Keratinocyte (primary cell): Measurements from ENCODE around the gene WDR91. TPM values are rescaled to one million over a fixed set of nuclear protein-coding genes. Genes with fewer than 3 reads are reported as not detected.

ENCODE experiments used
- DNase-seq: peaks from one replicate; pipeline ENCODE4 v3.0.0-alpha.2; 2011; ENCODE audit warnings: low read depth, missing footprints, low spot score
- FAIRE-seq: peaks from 2 replicates; lab custom pipeline; 2011; peaks lifted over from hg19 to GRCh38; lab: Jason Lieb, UNC
- H2AFZ ChIP-seq: 2 replicates; pipeline ENCODE4 v1.6.0; 2012; ENCODE audit warnings: low read length, control low read depth, inconsistent platforms; ENCODE audit not compliant: control insufficient read depth
- H3K27ac ChIP-seq: 2 replicates; pipeline ENCODE4 v1.5.1; 2011; ENCODE audit warnings: low read length; ENCODE audit not compliant: control insufficient read depth, insufficient read depth
- H3K27me3 ChIP-seq: 3 replicates; pipeline ENCODE4 v1.6.0; 2011; ENCODE audit warnings: low read length; ENCODE audit not compliant: control insufficient read depth, insufficient read depth; ENCODE audit errors: extremely low read depth
- H3K36me3 ChIP-seq, 2 experiments: 2 replicates in 1 of 2; 3 replicates in 1 of 2; pipeline ENCODE4 v1.5.1; 2011; ENCODE audit warnings: low read length in 2 of 2, mild to moderate bottlenecking in 1 of 2; ENCODE audit not compliant: control insufficient read depth in 2 of 2, insufficient read depth in 2 of 2; ENCODE audit errors: extremely low read depth in 1 of 2
- H3K4me1 ChIP-seq: 3 replicates; pipeline ENCODE4 v1.5.1; 2011; ENCODE audit warnings: low read length; ENCODE audit not compliant: control insufficient read depth, insufficient read depth; ENCODE audit errors: extremely low read depth
- H3K4me2 ChIP-seq: 3 replicates; pipeline ENCODE4 v1.6.0; 2011; ENCODE audit warnings: low read depth, low read length; ENCODE audit not compliant: control insufficient read depth, insufficient read depth; ENCODE audit errors: extremely low read depth
- H3K4me3 ChIP-seq, 3 experiments: fragments of 200-600 bp in 1 of 3; sonication (generic) in 1 of 3; 2 replicates in 2 of 3; 3 replicates in 1 of 3; pipeline ENCODE4 v1.5.1; 2011 to 2016; ENCODE audit warnings: low read length in 3 of 3, mild to moderate bottlenecking in 3 of 3, control low read depth in 2 of 3, inconsistent platforms in 1 of 3, low read depth in 1 of 3, mixed read lengths in 1 of 3, mixed run types in 1 of 3, moderate library complexity in 1 of 3; ENCODE audit not compliant: control insufficient read depth in 2 of 3, insufficient read depth in 2 of 3; ENCODE audit errors: extremely low read depth in 1 of 3
- H3K79me2 ChIP-seq: 2 replicates; pipeline ENCODE4 v1.6.0; 2012; ENCODE audit warnings: low read length; ENCODE audit not compliant: control insufficient read depth, insufficient read depth
- H3K9ac ChIP-seq: 3 replicates; pipeline ENCODE4 v1.6.0; 2011; ENCODE audit warnings: low read length; ENCODE audit not compliant: control insufficient read depth, insufficient read depth; ENCODE audit errors: extremely low read depth
- H3K9me1 ChIP-seq: 3 replicates; pipeline ENCODE4 v1.6.0; 2011; ENCODE audit warnings: low read length; ENCODE audit not compliant: control insufficient read depth, insufficient read depth; ENCODE audit errors: extremely low read depth
- H3K9me3 ChIP-seq: 2 replicates; pipeline ENCODE4 v1.5.1; 2012; ENCODE audit warnings: low read depth, low read length; ENCODE audit not compliant: control insufficient read depth
- H4K20me1 ChIP-seq: 3 replicates; pipeline ENCODE4 v1.6.0; 2011; ENCODE audit warnings: low read length; ENCODE audit not compliant: control insufficient read depth, insufficient read depth; ENCODE audit errors: extremely low read depth
- EZH2 ChIP-seq: IDR thresholded peaks from one replicate; pipeline ENCODE4 v1.6.1; 2012; ENCODE audit warnings: inconsistent platforms, mild to moderate bottlenecking, low read length, moderate library complexity
- dilution Hi-C: fragments of 300-500 bp; cut with MboI; formaldehyde crosslinking; loops from one replicate; pipeline ENCODE4 v1.7.0; 2020; ENCODE audit warnings: low sequenced_read_pairs; ENCODE audit not compliant: extremely low pct_ligation_motif_present
- polyA plus RNA-seq, 5 experiments: library from polyadenylated mRNA; depleted of rRNA in 3 of 5; stranded (reverse) in 3 of 5; stranded (forward) in 1 of 5; unstranded in 1 of 5; fragments of >200 nt; gene quantifications; 1 replicate in 1 of 5; 2 replicates in 3 of 5; 3 replicates in 1 of 5; pipeline versions ENCODE4 v1.2.1 to v1.2.3, GENCODE V29; 2011 to 2012; ENCODE audit warnings: missing spikeins in 2 of 5, low read depth in 1 of 5, low replicate concordance in 1 of 5
- TF ChIP-seq, protein P1 (sequence below), 3 experiments: IDR thresholded peaks in 1 of 3; conservative IDR thresholded peaks in 1 of 3; optimal IDR thresholded peaks in 1 of 3; 2 replicates in 2 of 3; 3 replicates in 1 of 3; pipeline versions ENCODE3 to v1.5.1; 2011; ENCODE audit warnings: low read length in 3 of 3, mild to moderate bottlenecking in 3 of 3, moderate library complexity in 2 of 3, control low read depth in 1 of 3, inconsistent platforms in 1 of 3; ENCODE audit not compliant: insufficient read depth in 2 of 3; ENCODE audit errors: extremely low read depth in 1 of 3

WDR91 gene
- polyA plus RNA-seq, 1 donor (not counting 4 experiments of a cell fraction or from before 2014, with no cell fraction given) = 22.5 TPM

DNA sequence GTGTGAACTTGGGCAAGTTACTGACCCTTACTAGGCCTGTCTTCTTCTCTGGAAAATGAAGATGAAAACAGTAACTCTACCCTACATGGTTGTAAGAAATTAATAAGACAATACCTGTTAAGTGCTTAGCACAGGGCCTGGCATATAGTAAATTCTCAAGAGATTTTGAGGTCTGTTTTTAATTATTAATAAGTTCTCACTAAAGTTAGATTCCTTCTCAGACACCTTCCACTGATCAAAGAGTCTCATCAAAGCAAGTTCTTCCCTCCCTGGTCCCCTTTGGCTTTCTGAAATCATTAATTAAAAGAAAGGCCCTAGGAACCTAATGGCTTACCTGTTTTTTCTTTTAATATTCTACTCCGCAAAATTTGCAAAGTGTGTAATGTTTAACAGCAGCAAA is 58.9 kb downstream of the WDR91 start:
- dilution Hi-C loops = loop anchor here (25.0 kb wide), 1 partner anchor 165 kb away; the partner anchor contains the start of gene AGBL3
- FAIRE-seq = no peak
- TF ChIP-seq EZH2 = no peak
- TF ChIP-seq, protein P1, sequence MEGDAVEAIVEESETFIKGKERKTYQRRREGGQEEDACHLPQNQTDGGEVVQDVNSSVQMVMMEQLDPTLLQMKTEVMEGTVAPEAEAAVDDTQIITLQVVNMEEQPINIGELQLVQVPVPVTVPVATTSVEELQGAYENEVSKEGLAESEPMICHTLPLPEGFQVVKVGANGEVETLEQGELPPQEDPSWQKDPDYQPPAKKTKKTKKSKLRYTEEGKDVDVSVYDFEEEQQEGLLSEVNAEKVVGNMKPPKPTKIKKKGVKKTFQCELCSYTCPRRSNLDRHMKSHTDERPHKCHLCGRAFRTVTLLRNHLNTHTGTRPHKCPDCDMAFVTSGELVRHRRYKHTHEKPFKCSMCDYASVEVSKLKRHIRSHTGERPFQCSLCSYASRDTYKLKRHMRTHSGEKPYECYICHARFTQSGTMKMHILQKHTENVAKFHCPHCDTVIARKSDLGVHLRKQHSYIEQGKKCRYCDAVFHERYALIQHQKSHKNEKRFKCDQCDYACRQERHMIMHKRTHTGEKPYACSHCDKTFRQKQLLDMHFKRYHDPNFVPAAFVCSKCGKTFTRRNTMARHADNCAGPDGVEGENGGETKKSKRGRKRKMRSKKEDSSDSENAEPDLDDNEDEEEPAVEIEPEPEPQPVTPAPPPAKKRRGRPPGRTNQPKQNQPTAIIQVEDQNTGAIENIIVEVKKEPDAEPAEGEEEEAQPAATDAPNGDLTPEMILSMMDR (optimal IDR thresholded peaks at IDR 0.05 in 1 of 3, IDR thresholded peaks at IDR 0.05 in 1 of 3, conservative IDR thresholded peaks at IDR 0.05 in 1 of 3; ENCODE audit: extremely low read depth in 1 of 3, insufficient read depth in 2 of 3, low read length in 3 of 3) = no peak

DNA sequence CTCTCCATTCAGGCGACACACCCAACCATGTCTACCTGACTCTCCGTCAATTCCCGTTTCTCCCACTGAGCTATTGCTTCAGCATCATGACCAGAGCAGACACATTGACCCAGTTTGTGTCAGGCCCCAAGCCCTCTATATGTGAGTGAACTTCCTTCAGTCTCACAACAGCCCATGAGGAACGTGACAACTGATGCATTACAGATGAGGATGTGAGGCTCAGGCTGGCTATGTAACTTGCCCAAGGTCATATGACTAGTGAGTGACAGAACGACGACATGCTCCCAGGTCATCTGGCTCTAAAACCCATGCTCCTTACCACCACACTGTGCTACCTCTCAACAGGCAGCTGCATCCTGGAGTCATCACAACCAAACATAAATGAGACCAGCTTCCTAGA is 59.8 kb downstream of the WDR91 start:
- no peaks in the 10 kb centered on the region for H4K20me1 ChIP-seq
- no peak overlapping the region for H3K27ac ChIP-seq

More for the DNA sequence above, 58.9 kb downstream of the WDR91 start:
- no peaks in the 10 kb centered on the region for H3K36me3 ChIP-seq
- H3K4me1 ChIP-seq = no peaks in the 10 kb centered on the region
- no peaks in the 10 kb centered on the region for H4K20me1 ChIP-seq
- H3K9me3 ChIP-seq = no peaks in the 10 kb centered on the region
- H3K9ac ChIP-seq = no peak overlapping the region
- no peaks in the 10 kb centered on the region for H3K27me3 ChIP-seq
- DNase-seq = no peak
- no peaks in the 10 kb centered on the region for H3K9me1 ChIP-seq
- H3K4me2 ChIP-seq = no peak overlapping the region
- no peak overlapping the region for H3K27ac ChIP-seq
- no peak overlapping the region for H2AFZ ChIP-seq
- H3K4me3 ChIP-seq = no peak overlapping the region
- no peaks in the 10 kb centered on the region for H3K79me2 ChIP-seq

More for the DNA sequence above, 59.8 kb downstream of the WDR91 start:
- H3K79me2 ChIP-seq = no peaks in the 10 kb centered on the region
- FAIRE-seq = no peak
- dilution Hi-C loops = loop anchor here (25.0 kb wide), 1 partner anchor 164 kb away; the partner anchor contains the start of gene AGBL3
- no peak overlapping the region for H3K9ac ChIP-seq
- no peak for DNase-seq
- no peaks in the 10 kb centered on the region for H3K4me1 ChIP-seq
- H3K4me2 ChIP-seq = no peak overlapping the region
- no peaks in the 10 kb centered on the region for H3K9me3 ChIP-seq
- TF ChIP-seq EZH2 = no peak
- TF ChIP-seq, protein P1 (optimal IDR thresholded peaks at IDR 0.05 in 1 of 3, IDR thresholded peaks at IDR 0.05 in 1 of 3, conservative IDR thresholded peaks at IDR 0.05 in 1 of 3; ENCODE audit: extremely low read depth in 1 of 3, insufficient read depth in 2 of 3, low read length in 3 of 3) = no peak
- no peaks in the 10 kb centered on the region for H3K36me3 ChIP-seq
- H3K9me1 ChIP-seq = no peaks in the 10 kb centered on the region
- H3K27me3 ChIP-seq = no peaks in the 10 kb centered on the region
- H2AFZ ChIP-seq = no peak overlapping the region
- no peak overlapping the region for H3K4me3 ChIP-seq
